Measurements from ENCODE around the gene MARK4.

- no peak for TF ChIP-seq EZH2 (IDR thresholded peaks at IDR 0.05; ENCODE audit: low read depth)
- TF ChIP-seq CTCF (conservative IDR thresholded peaks at IDR 0.05): no peak
Measured at GRCh38 chr19:45206328-45206727, 44.7 kb upstream of the MARK4 start.
